BLaER1 treated with 17β-estradiol and CSF1 and Interleukin-3, amounts not matched to agents 10 nM and 100 nM (cell line): ENCODE measurements around the gene TXLNA.

Experiments
- H3K27ac ChIP-seq, 11 experiments: shearing (Covaris generic); formaldehyde crosslinking; 2 replicates each; pipeline ENCODE4 v1.8.1; 2022
- H3K27me3 ChIP-seq, 11 experiments: shearing (Covaris generic); formaldehyde crosslinking; 2 replicates each; pipeline ENCODE4 v1.8.1; 2022
- H3K36me3 ChIP-seq, 11 experiments: shearing (Covaris generic); formaldehyde crosslinking; 2 replicates each; pipeline ENCODE4 v1.8.1; 2022
- H3K4me1 ChIP-seq, 10 experiments: shearing (Covaris generic); formaldehyde crosslinking; 2 replicates each; pipeline ENCODE4 v1.8.1; 2022
- H3K4me2 ChIP-seq, 11 experiments: shearing (Covaris generic); formaldehyde crosslinking; 2 replicates each; pipeline ENCODE4 v1.8.1; 2022
- H3K4me3 ChIP-seq, 10 experiments: shearing (Covaris generic); formaldehyde crosslinking; 2 replicates each; pipeline ENCODE4 v1.8.1; 2022
- H3K9ac ChIP-seq, 11 experiments: shearing (Covaris generic); formaldehyde crosslinking; 2 replicates each; pipeline ENCODE4 v1.8.1; 2022
- H3K9me3 ChIP-seq, 11 experiments: shearing (Covaris generic); formaldehyde crosslinking; replicated peaks in 1 of 11; 2 replicates each; pipeline ENCODE4 v1.8.1; 2022
- H4K20me1 ChIP-seq, 11 experiments: shearing (Covaris generic); formaldehyde crosslinking; 2 replicates each; pipeline ENCODE4 v1.8.1; 2022
- Cebpa-rat ChIP-seq, 11 experiments: shearing (Covaris generic); IDR thresholded peaks; 2 replicates each; pipeline ENCODE4 v1.8.1; 2022

Gene TXLNA

GRCh38 chr1:32221581-32221979, 42.1 kb downstream of the TXLNA start:
- H3K27ac ChIP-seq, result peak overlapping the region; percentile 83 to 93 (median 90); a peak in 21 of 22 replicates
- H3K4me2 ChIP-seq, result peak overlapping the region; percentile 84 to 99 (median 94)
- peak overlapping the region; percentile 80 to 94 (median 92) for H3K9ac ChIP-seq
- no peaks in the 10 kb centered on the region for H3K27me3 ChIP-seq
- TF ChIP-seq Cebpa-rat (IDR thresholded peaks at IDR 0.05), result no peak
- H3K4me1 ChIP-seq, result peaks cover 40 to 48% (median 44%) of the 10 kb centered on the region in 10 experiments
- peak overlapping the region; percentile 75 to 94 (median 82) for H3K4me3 ChIP-seq
- peaks cover 0 to 35% (median 7%) of the 10 kb centered on the region in 11 experiments; a peak in 9 of 22 replicates for H4K20me1 ChIP-seq
- no peaks in the 10 kb centered on the region for H3K9me3 ChIP-seq
- H3K36me3 ChIP-seq, result peaks cover 34 to 61% (median 40%) of the 10 kb centered on the region in 11 experiments

DNA sequence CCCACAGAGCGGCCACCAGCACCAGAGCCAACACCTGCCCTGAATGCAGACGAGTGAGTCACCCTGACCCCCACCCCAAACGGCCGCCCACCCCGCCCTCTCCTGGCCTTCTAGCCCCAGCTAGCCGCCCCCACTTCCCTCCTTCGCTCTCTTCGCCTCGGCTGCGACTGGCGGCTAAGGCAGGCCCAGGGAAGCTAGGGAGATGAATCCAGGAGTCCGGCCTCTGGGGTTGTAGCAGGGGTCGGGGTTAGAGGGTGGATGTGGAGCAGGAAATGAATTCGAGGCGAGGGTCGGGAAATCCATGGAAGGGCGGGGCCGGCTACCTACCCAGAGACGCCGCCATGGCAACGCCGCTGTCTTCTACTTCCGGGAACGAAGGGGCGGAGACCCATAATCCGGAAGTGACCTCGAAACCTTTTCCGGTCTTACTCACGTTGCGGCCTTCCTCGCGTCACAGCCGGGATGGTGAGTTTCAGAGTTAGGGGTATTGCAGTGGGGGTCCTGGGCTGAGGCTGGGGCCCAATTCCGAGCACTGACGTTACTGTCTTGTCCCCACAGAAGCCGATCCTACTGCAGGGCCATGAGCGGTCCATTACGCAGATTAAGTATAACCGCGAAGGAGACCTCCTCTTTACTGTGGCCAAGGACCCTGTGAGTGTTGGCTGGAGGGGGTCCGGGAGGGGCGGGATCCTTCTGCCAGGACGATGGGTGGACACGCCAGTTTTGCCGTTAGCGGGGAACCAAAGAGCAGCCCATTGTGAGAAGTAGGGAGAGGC, 42.7 kb downstream of the TXLNA start, which contains the start of the genes EIF3I and TMEM234:
TSS of gene EIF3I (plus strand) at position 428 of the 776 bp plus-strand sequence. CDS start at position 463, 35 bp downstream.
TSS of gene TMEM234 (minus strand) at position 374 of the 776 bp plus-strand sequence. CDS start at position 343, 31 bp downstream.
- Histone ChIP-seq H3K4me1 (peaks cover 36 to 47% (median 44%) of the 10 kb centered on the region in 10 experiments), H3K4me2 (peak within 1 kb of the TSS; percentile 84 to 99 (median 94)), H3K4me3 (peak within 1 kb of the TSS; percentile 75 to 94 (median 82)), H3K27ac (peak within 1 kb of the TSS; percentile 83 to 93 (median 90)), H3K9ac (peak within 1 kb of the TSS; percentile 80 to 94 (median 92)), H3K36me3 (peaks cover 36 to 61% (median 40%) of the 10 kb centered on the region in 11 experiments), H3K27me3 (no peaks in the 10 kb centered on the region), H4K20me1 (peaks cover 0 to 41% (median 7%) of the 10 kb centered on the region in 11 experiments; a peak in 11 of 22 replicates), H3K9me3 (no peaks in the 10 kb centered on the region)
- TF ChIP-seq Cebpa-rat (IDR thresholded peaks at IDR 0.05), result no peak

GRCh38 chr1:32223683-32224082, 44.2 kb downstream of the TXLNA start:
- Histone ChIP-seq H3K4me2 (peak overlapping the region; percentile 84 to 99 (median 94)), H3K9ac (peak overlapping the region; percentile 80 to 94 (median 92); a peak in 21 of 22 replicates), H3K9me3 (no peaks in the 10 kb centered on the region), H3K27ac (peak overlapping the region in 6 of 11 experiments; percentile 83 to 93 (median 92); a peak in 8 of 22 replicates), H3K27me3 (no peaks in the 10 kb centered on the region), H3K4me1 (peaks cover 36 to 47% (median 44%) of the 10 kb centered on the region in 10 experiments), H3K36me3 (peaks cover 52 to 66% (median 53%) of the 10 kb centered on the region in 11 experiments), H4K20me1 (peaks cover 0 to 55% (median 14%) of the 10 kb centered on the region in 11 experiments; a peak in 13 of 22 replicates), H3K4me3 (peak overlapping the region in 9 of 10 experiments; percentile 75 to 94 (median 82); a peak in 15 of 20 replicates)
- TF ChIP-seq Cebpa-rat (IDR thresholded peaks at IDR 0.05), result no peak

GRCh38 chr1:32224285-32224684, 44.8 kb downstream of the TXLNA start:
- Histone ChIP-seq H3K9me3 (no peaks in the 10 kb centered on the region), H3K9ac (peak overlapping the region in 9 of 11 experiments; percentile 84 to 94 (median 92); a peak in 15 of 22 replicates), H4K20me1 (peaks cover 0 to 60% (median 14%) of the 10 kb centered on the region in 11 experiments; a peak in 13 of 22 replicates), H3K4me1 (peaks cover 36 to 46% (median 41%) of the 10 kb centered on the region in 10 experiments), H3K27me3 (no peaks in the 10 kb centered on the region), H3K27ac (peak overlapping the region in 2 of 11 experiments; percentile 92 to 93; a peak in 2 of 22 replicates), H3K4me3 (peak overlapping the region in 1 of 10 experiments; percentile 7; a peak in 1 of 20 replicates), H3K4me2 (peak overlapping the region; percentile 84 to 99 (median 94); a peak in 19 of 22 replicates), H3K36me3 (peaks cover 58 to 67% (median 59%) of the 10 kb centered on the region in 11 experiments)
- TF ChIP-seq Cebpa-rat (IDR thresholded peaks at IDR 0.05), result no peak

DNA sequence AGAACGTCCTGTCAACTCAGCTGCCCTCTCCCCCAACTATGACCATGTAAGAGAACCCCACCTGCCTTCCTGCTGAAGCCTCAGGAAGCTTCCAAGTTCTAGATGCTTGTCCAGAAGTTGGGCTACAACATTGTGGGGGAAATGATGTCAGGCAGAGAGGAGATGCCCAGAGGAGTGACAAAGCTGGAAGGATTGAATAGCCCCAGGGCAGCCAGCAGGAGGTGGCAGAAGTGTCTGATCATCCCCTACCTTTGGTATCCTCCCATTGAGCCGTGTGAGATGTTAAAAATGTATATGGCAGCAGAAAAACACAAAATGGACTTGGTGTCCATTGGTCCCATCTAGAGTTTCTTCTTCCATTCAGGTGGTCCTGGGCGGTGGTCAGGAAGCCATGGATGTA, 49.3 kb downstream of the TXLNA start:
- no peak overlapping the region for H3K4me3 ChIP-seq
- TF ChIP-seq Cebpa-rat (IDR thresholded peaks at IDR 0.05), result no peak
- H3K36me3 ChIP-seq, result peaks cover 83 to 100% (median 96%) of the 10 kb centered on the region in 11 experiments
- no peaks in the 10 kb centered on the region for H3K27me3 ChIP-seq
- H3K9ac ChIP-seq, result no peak overlapping the region
- peaks cover 4 to 11% (median 6%) of the 10 kb centered on the region in 10 experiments; a peak in 19 of 20 replicates for H3K4me1 ChIP-seq
- H3K9me3 ChIP-seq, result no peaks in the 10 kb centered on the region
- no peak overlapping the region for H3K4me2 ChIP-seq
- H3K27ac ChIP-seq, result no peak overlapping the region
- peaks cover 0 to 72% (median 21%) of the 10 kb centered on the region in 11 experiments; a peak in 14 of 22 replicates for H4K20me1 ChIP-seq

DNA sequence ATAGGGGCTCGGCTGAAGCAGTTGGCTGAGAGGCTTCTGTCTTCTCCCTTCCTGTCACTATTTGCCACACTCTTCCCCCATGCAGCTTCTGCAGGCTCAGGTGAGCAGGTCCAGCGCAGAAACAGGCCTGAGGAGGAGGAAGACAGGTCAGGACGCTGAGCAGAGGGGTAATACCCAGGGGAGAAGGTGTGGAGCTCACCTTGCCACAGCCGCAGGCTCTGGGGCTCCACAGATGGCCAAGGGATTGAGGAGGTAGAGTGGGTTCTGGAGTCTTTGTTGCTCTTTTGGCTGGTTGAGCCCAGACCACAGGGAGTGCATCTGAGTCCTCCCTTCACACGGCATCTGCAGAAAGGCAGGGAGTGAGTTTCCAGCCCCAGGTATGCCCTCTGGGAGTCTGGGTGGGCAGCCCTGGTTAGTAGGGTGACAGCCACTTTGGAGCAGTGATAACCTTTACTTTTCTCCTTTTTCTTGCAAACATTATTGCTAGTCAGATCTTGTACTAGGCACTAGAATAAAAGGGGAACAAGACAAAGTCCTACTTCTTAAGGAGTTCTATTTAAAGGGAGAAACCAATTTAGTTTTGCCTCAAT, 52.5 kb downstream of the TXLNA start:
- Histone ChIP-seq H3K27ac (no peak overlapping the region), H3K4me1 (no peaks in the 10 kb centered on the region), H4K20me1 (peaks cover 0 to 41% (median 13%) of the 10 kb centered on the region in 11 experiments; a peak in 12 of 22 replicates), H3K9ac (no peak overlapping the region; a peak in 1 of 22 replicates), H3K9me3 (no peaks in the 10 kb centered on the region), H3K27me3 (no peaks in the 10 kb centered on the region), H3K36me3 (peaks cover 52 to 92% (median 67%) of the 10 kb centered on the region in 11 experiments), H3K4me2 (no peak overlapping the region), H3K4me3 (no peak overlapping the region)
- no peak for TF ChIP-seq Cebpa-rat (IDR thresholded peaks at IDR 0.05)

GRCh38 chr1:32232558-32233304, 53.3 kb downstream of the TXLNA start:
- no peak overlapping the region for H3K9ac ChIP-seq
- no peak overlapping the region for H3K4me3 ChIP-seq
- H3K9me3 ChIP-seq, result no peaks in the 10 kb centered on the region
- TF ChIP-seq Cebpa-rat (IDR thresholded peaks at IDR 0.05), result no peak
- H3K27ac ChIP-seq, result no peak overlapping the region
- peaks cover 44 to 84% (median 59%) of the 10 kb centered on the region in 11 experiments for H3K36me3 ChIP-seq
- H3K4me2 ChIP-seq, result no peak overlapping the region
- peaks cover 0 to 33% (median 13%) of the 10 kb centered on the region in 11 experiments; a peak in 12 of 22 replicates for H4K20me1 ChIP-seq
- H3K4me1 ChIP-seq, result no peaks in the 10 kb centered on the region
- no peaks in the 10 kb centered on the region for H3K27me3 ChIP-seq

DNA sequence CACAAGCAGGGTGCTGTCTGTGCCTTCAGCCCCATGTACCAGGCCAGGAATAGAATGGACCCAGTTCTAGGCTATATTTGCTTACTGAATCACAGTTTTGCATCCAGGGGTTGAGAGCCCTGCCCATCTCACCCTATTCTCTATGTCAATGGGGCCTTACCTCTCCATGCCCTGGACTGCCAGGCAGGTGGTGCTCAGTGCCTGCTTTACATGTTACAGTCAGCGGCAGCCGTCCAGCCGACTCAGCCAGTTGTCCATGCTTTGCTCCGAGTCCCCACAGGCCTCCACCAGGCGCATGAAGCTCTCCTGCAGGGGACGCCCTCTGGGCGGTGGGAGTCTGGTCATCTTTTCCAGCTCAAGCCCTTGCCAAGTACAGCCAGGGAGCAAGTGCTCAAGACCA, 55.3 kb downstream of the TXLNA start:
- Histone ChIP-seq H3K27me3 (no peaks in the 10 kb centered on the region), H3K9ac (no peak overlapping the region), H3K4me1 (peaks cover 0 to 10% (median 6%) of the 10 kb centered on the region in 10 experiments; a peak in 16 of 20 replicates), H3K36me3 (peaks cover 23 to 64% (median 39%) of the 10 kb centered on the region in 11 experiments), H3K4me2 (no peak overlapping the region), H3K9me3 (no peaks in the 10 kb centered on the region), H3K27ac (no peak overlapping the region), H4K20me1 (peaks cover 0 to 20% (median 8%) of the 10 kb centered on the region in 11 experiments; a peak in 10 of 22 replicates), H3K4me3 (no peak overlapping the region)
- TF ChIP-seq Cebpa-rat (IDR thresholded peaks at IDR 0.05), result no peak
